Fibroblast of skin of back (primary cell): ENCODE data around the gene KMT2C.

Experiments
- DNase-seq: peaks from one replicate; pipeline ENCODE4 v3.0.0-alpha.2; 2013

The KMT2C gene

GRCh38 chr7:152136686-152137085 lies 299.1 kb downstream of the KMT2C start:
- DNase-seq: peak; percentile 81

GRCh38 chr7:152133804-152134203 lies 302.0 kb downstream of the KMT2C start:
- DNase-seq: no peak

- DNase-seq: no peak
Measured at GRCh38 chr7:152132812-152133211, 303.0 kb downstream of the KMT2C start.

- no peak for DNase-seq
Measured at GRCh38 chr7:152131981-152132494, 303.8 kb downstream of the KMT2C start.

- DNase-seq: no peak
Measured at GRCh38 chr7:152130658-152131590, 304.9 kb downstream of the KMT2C start.

GRCh38 chr7:152129682-152130081 lies 306.1 kb downstream of the KMT2C start:
- DNase-seq: no peak

- no peak for DNase-seq
Measured at GRCh38 chr7:152128741-152129461, 306.9 kb downstream of the KMT2C start.

- no peak for DNase-seq
Measured at GRCh38 chr7:152128252-152128651, 307.6 kb downstream of the KMT2C start.

- no peak for DNase-seq
Measured at GRCh38 chr7:152127229-152127628, 308.6 kb downstream of the KMT2C start.

GRCh38 chr7:152126741-152127140 lies 309.1 kb downstream of the KMT2C start:
- DNase-seq: no peak

- no peak for DNase-seq
Measured at GRCh38 chr7:152122540-152122939, 313.3 kb downstream of the KMT2C start.

GRCh38 chr7:152121432-152121831 lies 314.4 kb downstream of the KMT2C start:
- no peak for DNase-seq

- DNase-seq: no peak
Measured at GRCh38 chr7:152120776-152121175, 315.0 kb downstream of the KMT2C start.

- DNase-seq: no peak
Measured at GRCh38 chr7:152120210-152120609, 315.6 kb downstream of the KMT2C start.

GRCh38 chr7:152117356-152117755 lies 318.4 kb downstream of the KMT2C start:
- no peak for DNase-seq

- DNase-seq: no peak
Measured at GRCh38 chr7:152115021-152115718, 320.6 kb downstream of the KMT2C start.

GRCh38 chr7:152112829-152113228 lies 323.0 kb downstream of the KMT2C start:
- DNase-seq: no peak

- DNase-seq: no peak
Measured at GRCh38 chr7:152108359-152108758, 327.4 kb downstream of the KMT2C start.

GRCh38 chr7:152107945-152108344 lies 327.9 kb downstream of the KMT2C start:
- no peak for DNase-seq

GRCh38 chr7:152106990-152107389 lies 328.8 kb downstream of the KMT2C start:
- DNase-seq: no peak

GRCh38 chr7:152105205-152105604 lies 330.6 kb downstream of the KMT2C start:
- DNase-seq: no peak

- peak; percentile 4 for DNase-seq
Measured at GRCh38 chr7:152103691-152104090, 332.1 kb downstream of the KMT2C start.

GRCh38 chr7:152103066-152103465 lies 332.7 kb downstream of the KMT2C start:
- no peak for DNase-seq
